Measurements from ENCODE around the gene PPM1D. TPM values are rescaled to one million over a fixed set of nuclear protein-coding genes. Genes with fewer than 3 reads are reported as not detected.

Gene PPM1D
- total and polyA plus RNA-seq, 2 of the 13 experiments (the other 11 are each of a cell fraction or from before 2014, with no cell fraction given), result 8.0 to 26.2 TPM

- BruUV-seq (replicated peaks), result no TSS peak
- Histone ChIP-seq H3K27me3 (ENCODE audit: control insufficient read depth in 1 of 2, insufficient read depth in 2 of 2, low read length in 2 of 2) (no peaks in the 10 kb centered on the region), H2AFZ (ENCODE audit: low read length) (no peak overlapping the region), H3K4me3 (replicated peaks in 1 of 3; ENCODE audit: insufficient read depth in 1 of 3, low read depth in 2 of 3, low read length in 3 of 3) (no peak overlapping the region), H3K9ac (ENCODE audit: insufficient read depth, low read depth, low read length) (no peak overlapping the region), H3K4me1 (ENCODE audit: insufficient read depth, low read length) (peaks cover 8% of the 10 kb centered on the region), H3K36me3 (replicated peaks in 1 of 2; ENCODE audit: control insufficient read depth in 1 of 2, insufficient read depth in 2 of 2, low read length in 2 of 2) (peaks cover 11 to 48% of the 10 kb centered on the region in 2 experiments), H3K4me2 (ENCODE audit: low read depth, low read length) (no peak overlapping the region), H4K20me1 (ENCODE audit: insufficient read depth, low read length) (no peaks in the 10 kb centered on the region), H3K79me2 (ENCODE audit: insufficient read depth, low read length) (peaks cover 3% of the 10 kb centered on the region), H3K27ac (ENCODE audit: extremely low read length, insufficient read depth, low read length) (no peak overlapping the region), H3K9me3 (ENCODE audit: low read length) (no peaks in the 10 kb centered on the region)
- ChIA-PET POLR2A (no interaction called here), CTCF (ENCODE audit: low intra/inter-chr PET ratio, low total read pairs) (no interaction called here)
- DNase-seq (ENCODE audit: low spot score), result no peak
- no peak for FAIRE-seq
- no peak for ATAC-seq
- intact Hi-C loops (cut with micrococcal nuclease; ENCODE audit: unreplicated experiment) (no loop called here), in situ Hi-C loops (cut with HindIII; ENCODE audit: extremely low pct_ligation_motif_present, low pct_unique_long_range_greater_than_20kb) (no loop called here)
- WGBS (ENCODE audit: low lambda C conversion rate), result 98% methylated on average over 6 of the region's 6 CpGs
- TF ChIP-seq XRCC5 (optimal IDR thresholded peaks at IDR 0.05; ENCODE audit: low read length) (no peak), SNAPC4 (CRISPR knock-in tag; IDR thresholded peaks at IDR 0.05) (no peak), REST (IDR thresholded peaks at IDR 0.05; ENCODE audit: borderline replicate concordance in 1 of 2, low read depth in 1 of 2, low read length in 2 of 2) (no peak), E2F2 (CRISPR knock-in tag; IDR thresholded peaks at IDR 0.05; ENCODE audit: borderline replicate concordance) (no peak), ZNF761 (CRISPR knock-in tag; conservative IDR thresholded peaks at IDR 0.05) (no peak), MXD1 (CRISPR knock-in tag; IDR thresholded peaks at IDR 0.05) (no peak)
These were observed 31.1 kb downstream of the PPM1D start for GRCh38 chr17:60631119-60631518.

All from HepG2 (cell line).